ENCODE data around the gene QSER1. TPM values are rescaled to one million over a fixed set of nuclear protein-coding genes. Genes with fewer than 3 reads are reported as not detected.
A peak's percentile ranks its signal among the peaks of the same experiment; 100 is the strongest.

QSER1 gene
- total and polyA plus RNA-seq, 4 donors = 3.5 to 59.9 (median 10.6) TPM

GRCh38 chr11:32870676-32871075 lies 21.9 kb upstream of the QSER1 start:
- Histone ChIP-seq H3K27ac (ENCODE audit: low read depth in 1 of 2, low read length in 1 of 2) (no peak overlapping the region), H3K9ac (ENCODE audit: insufficient read depth in 1 of 2, low read length in 2 of 2) (no peak overlapping the region), H3K9me3 (ENCODE audit: control insufficient read depth in 4 of 4, insufficient read depth in 3 of 4, low read length in 3 of 4) (no peaks in the 10 kb centered on the region), H3K36me3 (ENCODE audit: control insufficient read depth in 4 of 4, insufficient read depth in 4 of 4, low read length in 4 of 4) (no peaks in the 10 kb centered on the region), H3K4me3 (no peak overlapping the region), H3K27me3 (ENCODE audit: control insufficient read depth in 3 of 3, insufficient read depth in 3 of 3, low read length in 2 of 3) (no peaks in the 10 kb centered on the region), H3K4me1 (ENCODE audit: control insufficient read depth in 5 of 5, insufficient read depth in 5 of 5, low read length in 5 of 5) (no peaks in the 10 kb centered on the region)
- DNase-seq (peak in 2 of 3 donors; percentile 9 to 25), ATAC-seq (ENCODE audit: insufficient read depth, low FRiP score) (no peak)
- WGBS, 2 donors = 55 to 61% methylated on average over 2 of the region's 2 CpGs
- TF ChIP-seq CTCF (IDR thresholded peaks at IDR 0.05; ENCODE audit: control extremely low read depth, extremely low read depth) = no peak

GRCh38 chr11:32874132-32874531 lies 18.5 kb upstream of the QSER1 start:
- Histone ChIP-seq H3K4me1 (ENCODE audit: control insufficient read depth in 5 of 5, insufficient read depth in 5 of 5, low read length in 5 of 5) (no peaks in the 10 kb centered on the region), H3K27ac (ENCODE audit: low read depth in 1 of 2, low read length in 1 of 2) (no peak overlapping the region), H3K9me3 (ENCODE audit: control insufficient read depth in 4 of 4, insufficient read depth in 3 of 4, low read length in 3 of 4) (no peaks in the 10 kb centered on the region), H3K36me3 (ENCODE audit: control insufficient read depth in 4 of 4, insufficient read depth in 4 of 4, low read length in 4 of 4) (no peaks in the 10 kb centered on the region), H3K27me3 (ENCODE audit: control insufficient read depth in 3 of 3, insufficient read depth in 3 of 3, low read length in 2 of 3) (no peaks in the 10 kb centered on the region), H3K9ac (ENCODE audit: insufficient read depth in 1 of 2, low read length in 2 of 2) (no peak overlapping the region), H3K4me3 (no peak overlapping the region)
- no peak for TF ChIP-seq CTCF (IDR thresholded peaks at IDR 0.05; ENCODE audit: control extremely low read depth, extremely low read depth)
- ATAC-seq (ENCODE audit: insufficient read depth, low FRiP score) (no peak), DNase-seq (no peak)

- Histone ChIP-seq H3K27me3 (ENCODE audit: control insufficient read depth in 3 of 3, insufficient read depth in 3 of 3, low read length in 2 of 3) (no peaks in the 10 kb centered on the region), H3K9me3 (ENCODE audit: control insufficient read depth in 4 of 4, insufficient read depth in 3 of 4, low read length in 3 of 4) (no peaks in the 10 kb centered on the region), H3K4me1 (ENCODE audit: control insufficient read depth in 5 of 5, insufficient read depth in 5 of 5, low read length in 5 of 5) (no peaks in the 10 kb centered on the region), H3K9ac (ENCODE audit: insufficient read depth in 1 of 2, low read length in 2 of 2) (no peak overlapping the region), H3K36me3 (ENCODE audit: control insufficient read depth in 4 of 4, insufficient read depth in 4 of 4, low read length in 4 of 4) (no peaks in the 10 kb centered on the region), H3K27ac (ENCODE audit: low read depth in 1 of 2, low read length in 1 of 2) (no peak overlapping the region), H3K4me3 (no peak overlapping the region)
- ATAC-seq (ENCODE audit: insufficient read depth, low FRiP score) = no peak
- DNase-seq = no peak
- 76 to 79% methylated on average over 4 of the region's 4 CpGs for WGBS, 2 donors
- TF ChIP-seq CTCF (IDR thresholded peaks at IDR 0.05; ENCODE audit: control extremely low read depth, extremely low read depth) = no peak
These were observed 11.3 kb upstream of the QSER1 start for GRCh38 chr11:32881286-32881685.

GRCh38 chr11:32883421-32883820 lies 9.2 kb upstream of the QSER1 start:
- no peak for ATAC-seq (ENCODE audit: insufficient read depth, low FRiP score)
- no peaks in the 10 kb centered on the region for H3K36me3 ChIP-seq (ENCODE audit: control insufficient read depth in 4 of 4, insufficient read depth in 4 of 4, low read length in 4 of 4)
- no peak overlapping the region for H3K9ac ChIP-seq (ENCODE audit: insufficient read depth in 1 of 2, low read length in 2 of 2)
- H3K27ac ChIP-seq (ENCODE audit: low read depth in 1 of 2, low read length in 1 of 2) = no peak overlapping the region
- no peak for TF ChIP-seq CTCF (IDR thresholded peaks at IDR 0.05; ENCODE audit: control extremely low read depth, extremely low read depth)
- no peak overlapping the region for H3K4me3 ChIP-seq
- H3K9me3 ChIP-seq (ENCODE audit: control insufficient read depth in 4 of 4, insufficient read depth in 3 of 4, low read length in 3 of 4) = no peaks in the 10 kb centered on the region
- 89 to 94% methylated on average over 3 of the region's 3 CpGs for WGBS, 2 donors
- no peaks in the 10 kb centered on the region for H3K4me1 ChIP-seq (ENCODE audit: control insufficient read depth in 5 of 5, insufficient read depth in 5 of 5, low read length in 5 of 5)
- DNase-seq = no peak
- H3K27me3 ChIP-seq (ENCODE audit: control insufficient read depth in 3 of 3, insufficient read depth in 3 of 3, low read length in 2 of 3) = no peaks in the 10 kb centered on the region

Data from lung (tissue), 12 donors.